NCI-H2081 (cell line): ENCODE data around the gene ARMC2.
"Not testable (repeated sequence)": the region's sequence is repeated elsewhere in the genome, so short reads cannot be mapped to it uniquely, and the experiment has no call there.

Experiments
- DNase-seq, 2 experiments: peaks; one replicate each; lab custom pipeline; 2025; lab: John Stamatoyannopoulos, UW

ARMC2 gene

GRCh38 chr6:108952776-108953486, 104.7 kb downstream of the ARMC2 start:
- no peak for DNase-seq

DNA sequence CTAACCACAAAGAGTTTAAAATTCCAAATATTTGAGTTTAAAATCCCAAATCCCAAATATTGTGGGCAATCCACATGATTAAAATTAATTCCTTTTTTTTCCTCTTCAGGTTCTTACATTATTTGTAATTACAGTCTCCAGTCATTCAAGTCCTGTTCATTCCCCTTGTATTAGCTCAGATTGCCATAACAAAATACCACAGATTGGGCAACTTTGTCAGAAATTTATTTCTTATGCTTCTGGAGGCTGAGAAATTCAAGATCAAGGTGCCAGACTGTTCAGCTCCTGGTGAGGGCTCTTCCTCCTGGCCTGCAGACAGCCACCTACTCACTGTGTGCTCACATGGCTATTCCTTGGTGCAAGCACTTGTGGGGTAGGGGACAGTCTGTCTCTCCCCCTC, 105.5 kb downstream of the ARMC2 start:
- DNase-seq: no peak

DNA sequence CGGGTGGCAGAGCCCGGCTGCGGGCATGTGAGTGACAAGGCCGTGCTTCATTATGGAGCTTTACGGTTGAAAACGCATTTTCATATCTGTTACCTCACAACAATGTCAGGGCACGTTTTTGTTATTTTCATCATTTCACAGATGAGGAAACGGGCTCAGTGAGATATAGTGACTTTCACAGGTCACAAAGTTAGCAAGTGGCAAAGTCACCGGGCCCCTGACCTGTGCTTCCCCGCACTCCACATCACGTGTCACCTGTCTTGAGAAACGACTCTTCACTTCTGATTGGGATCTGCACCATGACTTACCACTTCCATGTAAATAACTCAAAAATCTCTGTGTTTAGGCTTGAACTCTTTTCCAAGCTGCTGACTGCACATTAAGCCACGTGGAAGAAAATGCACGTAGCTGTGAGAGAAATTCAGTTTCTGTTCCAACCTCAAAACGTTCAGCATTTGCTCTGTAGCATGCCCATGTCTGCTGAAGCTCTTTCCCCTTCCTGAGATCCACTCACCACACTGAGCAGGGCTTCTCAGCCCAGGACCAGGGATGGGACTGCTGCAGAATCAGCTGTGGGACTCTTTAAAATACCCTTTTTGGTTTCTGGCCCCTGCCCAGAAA, 107.2 kb downstream of the ARMC2 start:
- DNase-seq: no peak

- no peak for DNase-seq
Measured at GRCh38 chr6:108957221-108957620, 109.0 kb downstream of the ARMC2 start.

DNA sequence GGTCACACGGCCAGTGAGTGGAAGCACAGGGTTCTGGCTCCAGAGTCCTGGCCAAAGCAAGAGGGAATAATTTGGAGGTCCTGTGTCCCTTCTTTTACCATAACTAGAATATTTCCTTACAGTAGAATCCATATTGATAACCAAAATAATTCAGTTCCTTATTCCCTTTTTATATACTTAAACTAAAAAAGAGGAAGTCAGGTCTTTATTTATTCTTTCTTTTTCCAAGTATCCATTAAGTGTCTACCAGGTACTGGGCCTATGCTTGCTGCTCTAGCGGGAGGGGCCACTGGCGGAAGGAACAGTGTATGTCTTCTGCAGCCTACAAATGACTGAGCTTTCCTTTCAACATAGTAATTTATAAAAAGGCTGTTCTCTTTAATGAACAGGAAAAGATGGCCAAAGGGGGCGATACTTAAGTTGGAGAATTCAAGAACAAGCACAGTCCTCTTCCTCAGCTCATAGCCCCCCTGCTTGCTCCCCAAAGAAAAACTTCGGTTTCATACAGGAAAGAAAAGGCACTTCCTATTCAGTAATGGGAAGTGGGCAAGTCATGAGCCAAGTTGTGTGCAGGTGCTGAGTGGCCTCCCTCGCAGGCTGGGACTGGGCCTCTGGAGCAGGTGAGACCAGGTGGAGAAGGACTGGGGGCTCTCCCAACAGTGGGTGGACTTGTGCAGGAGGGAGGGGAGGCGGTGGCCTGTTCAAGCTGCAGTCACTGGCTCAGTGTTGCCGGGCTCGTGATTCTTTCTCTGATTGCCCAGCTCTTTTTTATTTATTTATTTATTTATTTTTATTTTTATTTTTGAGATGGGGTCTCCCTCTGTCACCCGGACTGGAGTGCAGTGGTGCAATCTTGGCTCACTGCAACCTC, 110.9 kb downstream of the ARMC2 start:
- DNase-seq: no peak

DNA sequence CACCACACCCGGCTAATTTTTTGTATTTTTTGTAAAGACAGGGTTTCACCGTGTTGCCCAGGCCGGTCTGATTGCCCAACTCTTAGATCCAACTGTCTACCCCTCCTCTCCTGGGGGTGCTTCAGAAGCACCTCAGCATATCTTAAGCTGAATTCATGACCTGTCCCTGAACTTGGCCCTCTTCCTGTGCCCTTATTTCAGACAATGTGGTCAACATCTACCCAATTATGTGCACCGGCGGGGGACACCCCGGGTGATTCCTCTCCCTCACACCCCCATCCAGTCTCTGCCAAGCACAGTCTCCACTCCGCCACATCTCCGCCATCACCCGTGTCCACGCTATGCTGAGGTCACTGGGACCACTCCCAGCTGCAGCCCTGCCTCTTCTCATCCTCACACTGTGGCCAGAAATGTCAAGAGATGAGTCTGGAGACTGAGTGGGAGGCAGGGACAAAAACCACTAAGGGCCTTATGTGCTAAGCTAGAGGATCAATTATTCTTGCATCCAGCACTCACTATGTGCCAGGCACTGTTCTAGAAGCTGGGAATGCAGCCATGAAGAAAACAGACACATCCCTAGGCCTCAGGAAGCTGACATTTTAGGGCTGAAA, 111.9 kb downstream of the ARMC2 start:
- DNase-seq: no peak

- DNase-seq: no peak
Measured at GRCh38 chr6:108960601-108961000, 112.4 kb downstream of the ARMC2 start.

- no peak for DNase-seq
Measured at GRCh38 chr6:108961077-108961476, 112.9 kb downstream of the ARMC2 start.

GRCh38 chr6:108961985-108962384, 113.8 kb downstream of the ARMC2 start:
- no peak for DNase-seq

GRCh38 chr6:108966251-108966650, 118.0 kb downstream of the ARMC2 start:
- no peak for DNase-seq

- no peak for DNase-seq
Measured at GRCh38 chr6:108966855-108967755, 118.9 kb downstream of the ARMC2 start.

DNA sequence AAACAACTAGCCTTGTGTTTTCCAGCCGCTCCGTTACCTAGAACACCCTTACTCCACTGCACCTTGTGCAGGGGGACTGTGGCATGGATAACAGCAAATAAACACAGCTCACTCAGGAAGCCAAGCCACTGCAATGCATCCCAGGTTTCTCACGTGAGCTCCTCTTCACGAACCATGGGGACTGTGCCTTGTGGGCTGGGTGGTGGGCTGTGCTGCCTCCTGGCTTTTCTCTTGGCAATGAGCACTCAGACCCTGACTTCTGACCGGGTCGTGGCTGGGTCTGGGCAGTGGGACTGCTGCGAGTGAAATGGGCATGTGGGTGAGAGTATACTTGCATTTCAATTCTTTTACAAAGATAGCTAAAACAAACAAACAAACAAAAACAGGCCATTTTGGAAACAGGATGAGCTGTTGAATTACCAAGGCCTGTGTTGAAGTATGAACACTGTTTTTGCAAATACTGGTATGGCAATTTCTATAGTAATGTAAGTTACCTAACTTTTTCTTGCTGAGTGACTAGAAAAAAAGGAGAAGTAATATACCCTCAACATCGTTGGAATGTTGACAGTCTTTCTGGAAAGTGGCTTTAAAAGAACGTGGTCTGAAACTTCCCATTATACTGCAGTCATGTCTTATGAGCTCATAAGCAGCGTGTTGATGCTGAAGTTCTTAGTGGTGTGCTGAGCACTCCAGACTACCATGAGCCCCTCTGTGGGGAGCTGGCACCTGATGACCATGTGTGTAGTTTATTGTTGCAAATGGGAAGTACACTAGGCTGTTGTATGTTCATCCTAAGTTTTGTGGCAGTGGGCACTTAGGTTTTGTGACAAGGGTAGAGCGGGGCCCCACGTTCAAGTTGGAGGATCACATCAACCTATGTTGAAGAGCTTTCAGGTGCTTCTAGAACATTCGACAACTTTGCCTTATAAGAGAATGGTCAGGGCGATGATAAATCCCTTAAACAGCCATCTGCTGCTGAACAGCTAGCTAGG, 120.4 kb downstream of the ARMC2 start:
- DNase-seq: no peak

- no peak for DNase-seq
Measured at GRCh38 chr6:108969776-108970175, 121.6 kb downstream of the ARMC2 start.

DNA sequence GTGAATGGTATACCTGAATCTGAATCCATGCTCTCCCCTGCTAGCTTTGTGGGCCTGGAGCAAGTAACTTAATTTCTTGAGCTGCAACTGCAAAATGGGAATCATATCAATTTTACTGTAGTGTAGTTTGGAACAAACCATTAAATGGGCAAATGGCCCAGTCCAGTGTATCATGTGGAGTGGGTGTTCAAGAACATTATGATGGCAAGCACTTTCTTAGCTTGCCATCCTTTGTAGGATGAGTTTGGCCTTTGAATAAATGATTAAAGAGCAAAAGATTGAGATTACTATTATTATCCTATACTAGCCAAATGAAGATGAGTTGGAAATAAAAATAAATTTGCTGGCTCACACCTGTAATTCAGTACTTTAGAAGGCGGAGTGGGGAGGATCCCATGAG, 126.0 kb downstream of the ARMC2 start:
- DNase-seq: no peak

DNA sequence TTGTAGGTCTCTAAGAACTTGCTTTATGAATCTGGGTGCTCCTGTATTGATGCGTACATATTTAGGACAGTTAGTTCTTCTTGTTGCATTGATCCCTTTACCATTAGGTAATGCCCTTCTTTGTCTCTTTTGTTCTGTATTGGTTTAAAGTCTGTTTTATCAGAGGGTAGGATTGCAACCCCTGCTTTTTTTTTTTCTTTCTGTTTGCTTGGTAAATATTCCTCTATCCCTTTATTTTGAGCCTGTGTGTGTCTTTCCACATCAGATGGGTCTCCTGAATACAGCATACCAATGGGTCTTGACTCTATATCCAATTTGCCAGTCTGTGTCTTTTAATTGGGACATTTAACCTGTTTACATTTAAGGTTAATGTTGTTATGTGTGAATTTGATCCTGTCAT, 130.4 kb downstream of the ARMC2 start:
- not testable (repeated sequence) for DNase-seq

DNA sequence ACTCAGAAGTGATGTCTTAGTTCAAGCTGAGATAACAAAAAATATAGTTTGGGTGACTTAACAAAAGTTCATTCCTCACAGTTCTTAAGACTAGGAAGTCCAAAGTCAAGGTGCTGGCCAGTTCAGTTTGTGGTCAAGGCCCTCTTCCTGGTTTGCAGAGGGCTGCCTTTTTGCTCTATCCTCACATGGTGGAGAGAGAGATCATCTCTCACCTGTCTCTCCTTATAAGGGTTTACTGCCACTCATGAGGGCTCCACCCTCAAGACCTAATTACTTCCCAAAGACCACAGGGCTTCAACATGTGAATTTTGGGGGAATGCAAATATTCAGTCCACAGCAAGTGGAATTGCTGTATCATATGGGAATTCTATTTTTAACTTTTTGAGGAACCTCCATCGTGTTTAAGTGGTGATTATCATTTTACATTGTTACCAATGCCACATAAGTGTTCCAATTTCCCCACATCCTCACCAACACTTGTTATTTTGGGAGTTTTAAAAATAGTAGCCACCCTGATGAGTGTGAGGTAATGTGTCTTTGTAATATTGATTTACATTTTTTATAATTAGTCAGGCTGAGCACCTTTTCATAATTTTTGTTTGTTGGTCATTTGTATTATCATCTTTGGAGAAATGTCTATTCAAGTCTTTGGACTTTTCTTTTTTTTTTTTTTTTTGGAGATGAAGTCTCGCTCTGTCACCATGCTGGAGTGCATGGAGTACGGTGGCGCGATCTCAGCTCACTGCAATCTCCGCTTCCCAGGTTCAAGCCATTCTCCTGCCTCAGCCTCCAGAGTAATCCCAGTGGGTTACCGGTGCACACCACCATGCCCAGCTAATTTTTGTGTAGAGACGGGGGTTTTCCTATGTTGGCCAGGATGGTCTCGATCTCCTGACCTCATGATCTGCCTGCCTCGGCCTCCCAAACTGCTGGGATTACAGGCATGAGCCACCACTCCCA, 134.2 kb downstream of the ARMC2 start:
- no peak for DNase-seq

- no peak for DNase-seq
Measured at GRCh38 chr6:108983151-108983550, 134.9 kb downstream of the ARMC2 start.

DNA sequence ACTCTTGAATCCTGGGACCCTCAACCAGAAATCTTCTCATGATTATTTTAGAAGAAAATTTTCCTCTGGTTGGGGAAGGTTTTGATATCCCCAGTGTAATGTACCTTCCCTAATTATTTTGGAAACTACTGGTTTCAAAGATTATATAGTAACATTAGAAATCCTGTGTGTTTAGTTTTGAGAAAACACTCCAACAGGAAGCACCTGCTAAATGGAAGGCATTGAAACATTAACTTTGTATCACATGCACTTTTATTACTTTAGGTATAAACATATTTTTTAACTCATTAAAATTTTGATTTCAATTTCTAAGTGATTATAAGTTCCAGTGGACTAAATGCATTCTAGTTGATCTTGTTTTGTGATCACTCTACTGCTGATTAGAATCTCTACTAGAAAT, 137.1 kb downstream of the ARMC2 start:
- DNase-seq: no peak

DNA sequence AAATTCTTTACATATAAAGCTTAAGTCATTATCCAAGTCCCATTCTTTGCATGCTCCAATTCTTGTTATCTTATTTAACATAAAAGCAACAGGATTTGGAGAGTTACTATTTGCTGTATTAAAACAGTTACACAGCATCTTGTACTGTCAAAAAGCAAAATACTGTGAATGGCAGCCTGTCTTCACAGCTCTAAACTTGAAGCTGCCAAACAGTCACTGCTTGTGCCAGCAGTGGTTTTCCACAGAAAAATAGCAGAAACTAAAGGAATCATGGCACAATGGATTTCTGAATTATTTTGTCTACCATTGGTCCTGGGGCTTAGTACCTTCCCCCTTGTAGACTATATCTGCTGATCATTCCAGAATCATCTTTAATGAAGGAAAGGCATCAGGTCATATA, 138.9 kb downstream of the ARMC2 start:
- no peak for DNase-seq
